ENCODE data around the gene CCDC57.
A peak's percentile ranks its signal among the peaks of the same experiment; 100 is the strongest.

The CCDC57 gene

GRCh38 chr17:82118168-82118814 is 94.4 kb downstream of the CCDC57 start:
- no peak for DNase-seq

DNA sequence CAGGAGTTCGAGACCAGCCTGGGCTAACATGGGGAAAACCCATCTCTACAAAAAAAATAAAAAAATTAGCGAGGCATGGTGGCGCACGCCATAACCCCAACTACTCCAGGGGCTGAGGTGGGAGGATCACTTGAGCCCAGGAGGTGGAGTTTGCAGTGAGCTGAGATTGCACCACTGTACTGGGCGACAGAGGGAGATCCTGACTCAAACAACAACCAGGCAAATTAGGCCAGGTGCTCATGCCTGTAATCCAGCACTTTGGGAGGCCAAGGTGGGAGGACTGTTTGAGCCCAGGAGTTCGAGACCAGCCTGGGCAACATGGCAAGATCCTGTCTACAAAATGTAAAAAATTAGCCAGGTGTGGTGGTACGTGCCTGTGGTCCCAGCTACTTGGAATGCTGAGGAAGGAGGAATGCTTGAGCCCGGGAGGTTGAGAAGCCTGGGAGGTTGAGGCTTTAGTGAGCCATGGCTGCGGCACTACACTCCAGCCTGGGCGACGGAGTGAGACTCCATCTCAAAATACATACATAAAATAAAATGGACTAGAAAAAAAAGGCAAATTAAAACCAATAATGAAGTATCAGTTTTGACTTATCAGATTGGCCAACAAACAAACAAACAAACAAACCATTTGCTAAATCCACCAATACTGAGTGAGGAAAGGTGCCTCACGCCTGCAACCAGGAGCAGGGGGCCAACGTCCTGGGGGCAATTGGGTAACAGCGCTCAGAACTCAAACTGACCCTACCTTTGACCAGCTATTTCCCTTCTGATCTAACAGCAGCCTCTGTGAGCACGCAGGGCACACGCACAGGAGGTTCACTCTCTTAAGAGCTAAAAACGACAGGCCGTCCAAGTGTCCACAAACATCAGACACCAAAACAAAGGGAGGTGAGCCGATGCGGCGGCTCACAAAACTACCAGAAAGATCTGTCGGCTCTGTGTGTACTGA is 95.2 kb downstream of the CCDC57 start:
- DNase-seq = no peak

DNA sequence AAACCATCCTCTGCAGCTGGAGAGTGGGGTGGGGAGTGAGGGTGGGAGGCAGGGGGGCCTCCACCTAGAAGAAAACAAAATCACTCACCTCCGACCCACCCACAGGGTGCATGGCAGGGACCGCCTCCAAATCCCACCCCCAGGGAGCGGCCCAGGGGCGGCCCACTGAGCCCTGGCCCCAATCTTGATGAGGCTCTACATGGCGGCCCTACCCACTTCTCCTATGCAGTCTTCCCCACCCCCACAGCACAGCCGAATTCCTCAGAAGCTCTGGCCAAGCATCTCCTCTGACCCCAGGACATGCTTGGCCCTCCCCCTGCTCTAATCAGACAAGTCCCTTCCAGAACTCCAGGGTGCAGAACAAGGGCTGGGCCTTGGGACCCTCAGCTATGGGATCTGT is 96.4 kb downstream of the CCDC57 start:
- DNase-seq = no peak

GRCh38 chr17:82114872-82115271 is 97.8 kb downstream of the CCDC57 start:
- DNase-seq = no peak

DNA sequence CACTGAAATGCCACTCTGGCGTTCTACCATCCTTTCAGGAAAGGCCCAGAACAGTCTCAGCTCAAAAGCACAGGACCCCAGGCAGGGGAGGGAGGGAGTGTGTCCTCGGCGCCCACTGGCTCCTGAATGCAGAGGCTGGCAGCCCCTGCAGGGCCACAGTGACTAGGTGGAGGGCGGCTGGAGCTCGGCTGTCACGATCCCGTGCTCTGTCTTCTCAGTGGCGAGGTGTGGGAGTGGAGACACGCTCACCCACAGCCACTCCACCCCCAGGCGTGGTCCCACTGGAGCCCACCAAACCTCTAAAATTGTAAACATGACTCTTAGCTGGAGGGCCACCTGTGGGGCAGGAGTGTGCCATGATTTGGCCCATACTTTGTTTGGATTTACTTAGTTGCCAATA is 98.2 kb downstream of the CCDC57 start:
- DNase-seq = no peak

- no peak for DNase-seq
Measured at GRCh38 chr17:82113941-82114340, 98.7 kb downstream of the CCDC57 start.

DNA sequence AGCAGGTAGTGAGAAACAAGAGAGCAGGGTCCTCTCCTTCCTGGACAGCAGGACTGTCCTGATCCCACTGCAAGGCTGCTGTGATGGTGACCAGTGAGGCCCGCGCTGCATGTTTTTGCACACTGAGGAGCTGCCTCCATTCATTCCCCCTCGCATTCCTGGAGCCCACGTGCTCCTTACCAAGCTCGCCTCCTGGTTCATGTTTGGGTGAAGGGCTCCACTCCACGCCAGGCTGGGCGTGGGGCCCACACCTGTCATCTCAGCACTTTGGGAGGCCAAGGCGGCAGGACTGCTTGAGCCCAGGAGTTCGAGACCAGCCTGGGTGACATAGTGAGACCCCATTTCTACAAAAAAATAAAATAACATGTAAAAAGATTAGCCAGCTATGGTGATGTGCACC is 99.2 kb downstream of the CCDC57 start:
- no peak for DNase-seq

- no peak for DNase-seq
Measured at GRCh38 chr17:82112914-82113311, 99.7 kb downstream of the CCDC57 start.

DNA sequence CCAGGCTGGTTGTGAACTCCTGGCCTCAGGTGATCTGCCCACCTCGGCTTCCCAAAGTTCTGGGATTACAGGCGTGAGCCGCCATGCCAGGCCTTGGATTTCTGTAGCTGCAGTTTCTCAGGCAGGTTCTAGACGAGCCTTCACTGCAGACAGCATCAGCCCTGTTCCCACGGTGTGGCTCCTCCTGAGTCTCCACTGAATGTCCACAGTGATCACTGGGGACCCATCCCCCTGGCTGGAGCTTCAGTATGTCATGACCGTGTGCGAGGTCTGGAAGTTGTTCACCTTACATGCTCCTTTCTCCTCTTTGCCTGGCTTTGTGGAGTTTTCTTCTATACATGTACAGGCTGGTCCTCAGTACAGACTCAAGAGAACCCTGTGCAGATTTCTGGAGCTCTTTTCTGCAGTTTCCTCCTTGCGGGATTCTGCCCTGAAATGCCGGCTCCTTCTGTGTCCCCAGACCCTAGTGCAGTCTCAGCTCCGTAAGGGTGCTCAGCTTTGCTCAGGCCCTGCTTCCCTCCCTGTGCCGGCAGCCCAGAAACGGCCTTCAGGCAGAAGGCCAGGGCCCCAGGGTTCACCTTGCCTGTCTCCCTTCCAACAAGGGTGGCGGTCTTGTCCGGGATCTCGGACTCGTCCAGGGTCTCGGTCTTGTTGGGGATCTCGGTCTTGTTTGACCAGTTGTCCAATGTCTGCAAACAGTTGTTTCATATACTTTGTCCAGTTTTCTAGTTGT is 100.3 kb downstream of the CCDC57 start:
- no peak for DNase-seq

DNA sequence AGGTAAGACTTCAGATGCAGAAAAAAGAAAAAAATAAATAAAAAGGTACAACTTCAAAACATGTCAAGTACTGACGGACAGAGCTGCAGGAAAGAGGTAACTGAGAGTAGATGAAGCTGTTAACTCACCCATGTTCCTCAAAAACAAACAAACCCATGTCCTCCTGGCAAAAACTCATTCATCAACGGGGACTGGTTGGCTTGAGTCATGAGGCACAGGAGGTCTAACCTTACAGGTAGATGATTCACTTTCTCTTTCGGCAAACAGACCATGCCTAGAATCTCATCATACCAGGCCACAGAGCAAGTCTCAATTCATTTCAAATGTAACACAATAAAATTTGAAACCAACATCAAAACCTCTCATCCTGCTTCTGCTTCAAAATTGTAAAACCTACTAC is 102.3 kb downstream of the CCDC57 start:
- DNase-seq = no peak

DNA sequence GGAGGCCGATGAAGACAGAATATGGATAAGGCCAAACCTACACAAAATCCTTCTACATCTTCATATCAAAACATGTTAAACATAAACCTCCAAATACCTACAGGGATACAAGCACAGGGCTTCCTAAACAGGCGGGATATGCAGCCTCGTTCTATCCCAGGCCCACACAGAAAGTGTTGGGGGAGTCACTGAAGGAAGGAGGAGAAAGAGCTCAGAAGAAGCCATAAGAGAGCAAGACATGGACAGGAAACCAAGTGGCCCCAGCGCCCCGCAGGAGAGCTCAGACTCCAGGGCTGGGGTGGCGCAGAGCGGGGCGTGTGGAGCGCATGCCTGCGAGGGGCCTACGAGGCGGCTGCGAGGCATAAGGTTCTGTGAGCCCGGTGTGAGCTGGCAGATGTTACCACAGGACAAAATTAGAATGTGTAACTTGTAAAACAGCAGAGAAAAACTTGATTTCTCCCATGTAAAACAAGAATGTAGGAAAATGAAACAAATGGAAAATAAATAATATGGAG is 103.6 kb downstream of the CCDC57 start:
- no peak for DNase-seq

GRCh38 chr17:82108496-82108945 is 104.1 kb downstream of the CCDC57 start:
- no peak for DNase-seq

DNA sequence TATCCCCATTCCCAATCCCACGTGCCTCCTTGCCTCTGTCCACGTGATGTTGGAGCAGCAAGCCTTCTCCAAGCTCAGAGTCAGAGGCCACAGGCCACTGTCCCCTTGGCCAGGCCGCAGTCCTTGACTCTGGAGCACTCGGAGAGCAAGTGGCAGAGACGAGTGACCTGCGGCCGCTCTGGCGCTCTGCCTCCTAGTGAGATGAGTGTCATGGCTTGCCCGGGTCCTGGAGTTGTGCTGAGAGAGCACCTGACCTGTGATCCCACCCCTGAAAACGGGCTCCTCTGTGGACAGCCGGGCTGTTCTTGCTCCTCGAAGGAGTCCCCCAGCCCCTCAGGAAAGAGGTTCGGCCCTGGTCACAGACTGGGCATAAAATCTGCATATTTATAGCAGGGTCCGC is 104.6 kb downstream of the CCDC57 start:
- DNase-seq = no peak

GRCh38 chr17:82107341-82107860 is 105.2 kb downstream of the CCDC57 start:
- DNase-seq = no peak

- DNase-seq = no peak
Measured at GRCh38 chr17:82106688-82107305, 105.8 kb downstream of the CCDC57 start.

DNA sequence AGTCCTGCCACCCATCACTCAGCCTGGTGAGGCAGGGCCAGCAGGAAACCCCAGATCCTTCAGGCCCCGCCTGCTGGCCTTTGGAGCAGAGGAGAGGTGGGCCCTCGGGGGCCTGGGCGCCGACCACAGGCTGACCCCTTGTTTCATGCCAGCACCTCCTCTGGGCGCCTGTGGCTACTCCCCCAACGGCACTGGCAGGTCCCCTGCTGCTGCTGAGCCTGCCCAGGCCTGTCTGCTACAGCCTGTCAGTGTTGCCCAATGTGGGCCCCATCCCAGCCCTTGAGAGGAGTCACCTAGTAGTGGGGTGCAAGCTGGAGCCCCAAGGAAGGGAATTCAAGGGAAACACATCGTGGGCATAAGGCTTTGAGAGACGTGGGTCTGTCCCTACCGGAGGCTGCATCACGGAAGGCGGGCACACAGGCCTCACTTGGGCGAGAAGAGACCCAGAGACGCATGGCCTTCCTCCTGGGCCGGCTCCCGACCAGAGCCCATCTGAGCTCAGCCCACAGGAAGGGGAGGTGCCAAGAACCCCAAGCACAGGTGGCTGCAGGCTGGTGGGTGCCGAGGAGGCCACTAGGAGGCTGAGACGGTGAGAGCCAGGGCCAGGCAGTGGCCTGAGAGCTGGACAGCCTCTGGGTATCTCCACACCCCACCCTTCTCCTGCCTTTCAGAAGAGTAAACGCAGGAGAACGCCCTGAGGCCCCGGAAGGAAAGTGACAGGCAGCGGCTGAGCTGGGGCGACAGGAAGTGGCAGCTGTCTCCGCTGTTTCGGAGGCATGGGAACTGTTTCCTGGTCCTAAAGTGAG is 106.6 kb downstream of the CCDC57 start:
- peak; percentile 50 for DNase-seq

- no peak for DNase-seq
Measured at GRCh38 chr17:82105417-82105881, 107.2 kb downstream of the CCDC57 start.

GRCh38 chr17:82104797-82105416 is 107.7 kb downstream of the CCDC57 start:
- no peak for DNase-seq

DNA sequence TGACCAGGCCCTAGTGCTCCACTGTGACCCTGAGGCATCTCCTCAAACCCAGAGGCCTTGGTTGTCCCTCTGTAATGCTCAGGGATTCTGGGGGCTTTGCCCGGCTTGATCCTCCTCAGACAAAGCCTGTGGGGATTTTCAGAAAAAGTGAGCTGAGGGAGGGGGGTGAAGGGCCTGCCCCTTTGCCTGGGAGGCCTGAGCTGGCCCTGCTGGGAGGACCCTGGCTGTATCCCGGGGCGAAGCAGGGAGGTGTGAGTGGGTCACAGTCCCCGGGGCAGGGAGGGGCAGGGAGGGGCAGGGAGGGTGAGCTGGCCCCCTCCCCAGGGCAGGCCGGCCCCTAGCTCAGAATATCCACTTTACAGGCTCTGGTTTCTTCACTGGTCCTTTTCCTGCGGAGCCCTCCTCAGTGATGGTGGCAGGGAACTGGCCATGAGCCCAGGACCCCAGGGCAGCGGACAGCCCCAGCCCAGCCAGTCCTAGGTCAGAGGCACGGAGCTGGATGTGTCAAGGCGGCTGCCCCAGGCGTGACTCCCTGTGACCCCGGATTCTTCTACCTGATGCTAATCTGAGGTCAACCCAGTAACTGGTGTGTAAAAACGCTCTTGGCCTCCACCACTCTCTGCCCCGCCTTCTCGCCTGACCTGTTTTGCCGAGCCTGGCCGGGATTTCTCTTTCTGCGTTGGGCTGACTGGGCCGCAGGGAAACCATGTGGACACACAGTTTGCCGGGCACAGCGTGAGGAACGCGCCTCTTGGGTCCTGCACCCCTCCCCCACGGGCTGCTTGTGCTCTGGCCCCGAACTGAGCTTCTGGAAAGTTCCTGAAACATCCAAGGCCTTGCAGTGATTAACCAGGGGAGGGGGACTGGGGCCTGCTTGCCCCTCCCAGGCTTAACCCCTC is 108.8 kb downstream of the CCDC57 start:
- no peak for DNase-seq

Data from activated CD8-positive, alpha-beta memory T cell treated with anti-CD3 and anti-CD28 coated beads, Interleukin-2, amount 50 U/mL, for 4 hours (primary cell).